Measurements from ENCODE around the gene MAX. TPM values are rescaled to one million over a fixed set of nuclear protein-coding genes. Genes with fewer than 3 reads are reported as not detected.
A peak's percentile ranks its signal among the peaks of the same experiment; 100 is the strongest.

MAX gene
- total and polyA plus RNA-seq, 2 donors (not counting 1 experiment from before 2014, with no cell fraction given) = 35.0 to 85.8 TPM

DNA sequence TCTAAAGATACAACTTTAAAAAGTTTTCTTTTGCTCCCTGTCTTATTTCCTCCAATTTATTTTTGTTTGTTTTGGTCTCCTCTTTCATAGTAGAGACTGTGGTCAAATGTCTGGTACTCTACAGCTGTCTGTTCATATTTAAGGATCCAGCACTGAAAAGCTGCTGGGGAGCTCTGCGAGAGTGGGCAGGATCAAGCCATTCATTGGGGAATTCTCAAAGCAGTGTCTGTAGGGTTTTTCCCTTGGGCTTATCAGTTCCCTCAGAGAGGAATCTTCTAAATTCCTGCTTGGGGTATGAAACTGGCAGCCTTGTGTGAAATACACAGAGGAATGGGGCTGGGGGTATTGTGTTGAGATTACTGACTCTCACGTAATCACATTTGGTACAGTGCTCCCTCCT lies 63.4 kb downstream of the MAX start:
- H3K4me1 ChIP-seq (ENCODE audit: control insufficient read depth, extremely low read depth, insufficient read depth, low read length) = peaks cover 6% of the 10 kb centered on the region
- H3K36me3 ChIP-seq (ENCODE audit: control insufficient read depth, insufficient read depth, low read length) = peaks cover 1% of the 10 kb centered on the region
- H3K27me3 ChIP-seq (ENCODE audit: control insufficient read depth, insufficient read depth, low read length) = no peaks in the 10 kb centered on the region
- H3K9me3 ChIP-seq (ENCODE audit: control insufficient read depth, insufficient read depth, low read depth, low read length) = no peaks in the 10 kb centered on the region
- H3K4me3 ChIP-seq (replicated peaks in 1 of 4; ENCODE audit: control extremely low read depth in 1 of 4, insufficient read depth in 1 of 4, low read depth in 3 of 4, low read length in 4 of 4) = no peak overlapping the region
- no peak for DNase-seq (ENCODE audit: low read depth in 2 of 2)
- H3K9ac ChIP-seq (ENCODE audit: insufficient read depth, low read length) = no peak overlapping the region
- H3K4me2 ChIP-seq (ENCODE audit: extremely low read depth, insufficient read depth, low read length) = no peak overlapping the region
- no peak overlapping the region for H3K27ac ChIP-seq (ENCODE audit: insufficient read depth, low read length)
- no peaks in the 10 kb centered on the region for H3K79me2 ChIP-seq (ENCODE audit: control insufficient read depth, insufficient read depth, low read length)
- TF ChIP-seq EZH2 (IDR thresholded peaks at IDR 0.05; ENCODE audit: low read length, missing control alignments) = no peak
- TF ChIP-seq, protein P1, sequence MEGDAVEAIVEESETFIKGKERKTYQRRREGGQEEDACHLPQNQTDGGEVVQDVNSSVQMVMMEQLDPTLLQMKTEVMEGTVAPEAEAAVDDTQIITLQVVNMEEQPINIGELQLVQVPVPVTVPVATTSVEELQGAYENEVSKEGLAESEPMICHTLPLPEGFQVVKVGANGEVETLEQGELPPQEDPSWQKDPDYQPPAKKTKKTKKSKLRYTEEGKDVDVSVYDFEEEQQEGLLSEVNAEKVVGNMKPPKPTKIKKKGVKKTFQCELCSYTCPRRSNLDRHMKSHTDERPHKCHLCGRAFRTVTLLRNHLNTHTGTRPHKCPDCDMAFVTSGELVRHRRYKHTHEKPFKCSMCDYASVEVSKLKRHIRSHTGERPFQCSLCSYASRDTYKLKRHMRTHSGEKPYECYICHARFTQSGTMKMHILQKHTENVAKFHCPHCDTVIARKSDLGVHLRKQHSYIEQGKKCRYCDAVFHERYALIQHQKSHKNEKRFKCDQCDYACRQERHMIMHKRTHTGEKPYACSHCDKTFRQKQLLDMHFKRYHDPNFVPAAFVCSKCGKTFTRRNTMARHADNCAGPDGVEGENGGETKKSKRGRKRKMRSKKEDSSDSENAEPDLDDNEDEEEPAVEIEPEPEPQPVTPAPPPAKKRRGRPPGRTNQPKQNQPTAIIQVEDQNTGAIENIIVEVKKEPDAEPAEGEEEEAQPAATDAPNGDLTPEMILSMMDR (conservative IDR thresholded peaks at IDR 0.05 in 1 of 2, IDR thresholded peaks at IDR 0.05 in 1 of 2; ENCODE audit: low read depth in 1 of 2, low read length in 2 of 2) = no peak
- no peak overlapping the region for H2AFZ ChIP-seq (ENCODE audit: low read length)
- no peaks in the 10 kb centered on the region for H4K20me1 ChIP-seq (ENCODE audit: control insufficient read depth, extremely low read depth, insufficient read depth, low read length)

DNA sequence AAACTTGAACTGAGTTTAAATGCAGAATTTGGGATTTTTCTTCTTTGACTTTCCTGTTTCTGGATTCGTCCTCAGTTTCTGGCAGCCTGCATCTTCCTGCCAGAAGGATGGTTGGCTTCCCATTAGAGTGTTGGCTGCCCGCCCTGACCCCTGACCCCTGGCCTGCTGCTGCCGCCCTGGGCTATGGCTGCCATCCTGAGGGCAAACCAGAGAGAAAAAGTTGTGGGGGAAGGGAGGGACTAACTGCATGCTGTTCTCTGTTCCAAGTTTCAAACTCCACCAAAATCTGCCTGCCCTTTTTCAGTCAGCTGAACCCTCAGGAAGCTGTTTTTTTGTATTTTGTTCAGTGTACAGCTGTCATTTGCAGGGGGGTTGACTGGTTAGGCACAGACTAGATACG lies 67.3 kb downstream of the MAX start:
- H4K20me1 ChIP-seq (ENCODE audit: control insufficient read depth, extremely low read depth, insufficient read depth, low read length) = no peaks in the 10 kb centered on the region
- no peak overlapping the region for H3K4me3 ChIP-seq (replicated peaks in 1 of 4; ENCODE audit: control extremely low read depth in 1 of 4, insufficient read depth in 1 of 4, low read depth in 3 of 4, low read length in 4 of 4)
- DNase-seq (ENCODE audit: low read depth in 2 of 2) = peak in 1 of 2 donors; percentile 56
- H2AFZ ChIP-seq (ENCODE audit: low read length) = peak overlapping the region; percentile 8
- H3K9ac ChIP-seq (ENCODE audit: insufficient read depth, low read length) = no peak overlapping the region
- no peak overlapping the region for H3K27ac ChIP-seq (ENCODE audit: insufficient read depth, low read length)
- no peaks in the 10 kb centered on the region for H3K9me3 ChIP-seq (ENCODE audit: control insufficient read depth, insufficient read depth, low read depth, low read length)
- H3K4me1 ChIP-seq (ENCODE audit: control insufficient read depth, extremely low read depth, insufficient read depth, low read length) = peaks cover 6% of the 10 kb centered on the region
- H3K36me3 ChIP-seq (ENCODE audit: control insufficient read depth, insufficient read depth, low read length) = no peaks in the 10 kb centered on the region
- TF ChIP-seq EZH2 (IDR thresholded peaks at IDR 0.05; ENCODE audit: low read length, missing control alignments) = no peak
- TF ChIP-seq, protein P1 (conservative IDR thresholded peaks at IDR 0.05 in 1 of 2, IDR thresholded peaks at IDR 0.05 in 1 of 2; ENCODE audit: low read depth in 1 of 2, low read length in 2 of 2) = no peak
- H3K4me2 ChIP-seq (ENCODE audit: extremely low read depth, insufficient read depth, low read length) = no peak overlapping the region
- no peaks in the 10 kb centered on the region for H3K27me3 ChIP-seq (ENCODE audit: control insufficient read depth, insufficient read depth, low read length)
- no peaks in the 10 kb centered on the region for H3K79me2 ChIP-seq (ENCODE audit: control insufficient read depth, insufficient read depth, low read length)

DNA sequence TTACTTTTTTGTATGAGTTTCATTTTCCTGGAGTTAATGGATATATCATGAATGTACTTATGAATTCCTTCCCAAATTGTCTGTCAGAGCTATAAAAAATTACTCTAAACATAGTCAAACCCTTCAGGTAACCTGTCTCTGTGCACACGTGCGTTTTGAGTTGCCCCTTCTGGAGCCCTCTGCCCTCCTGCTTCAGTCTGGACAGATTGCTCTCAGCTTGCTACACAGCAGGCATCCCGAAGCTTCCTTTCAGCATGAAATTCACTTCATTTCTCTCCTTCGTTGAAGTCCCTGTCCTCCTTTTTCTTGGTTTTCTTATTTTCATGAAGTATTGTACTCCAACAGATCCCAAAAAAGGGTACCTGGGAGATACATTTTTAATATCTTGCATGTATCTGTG lies 68.3 kb downstream of the MAX start:
- H3K4me2 ChIP-seq (ENCODE audit: extremely low read depth, insufficient read depth, low read length) = no peak overlapping the region
- no peak for DNase-seq (ENCODE audit: low read depth in 2 of 2)
- H4K20me1 ChIP-seq (ENCODE audit: control insufficient read depth, extremely low read depth, insufficient read depth, low read length) = no peaks in the 10 kb centered on the region
- no peak overlapping the region for H3K9ac ChIP-seq (ENCODE audit: insufficient read depth, low read length)
- peaks cover 6% of the 10 kb centered on the region for H3K4me1 ChIP-seq (ENCODE audit: control insufficient read depth, extremely low read depth, insufficient read depth, low read length)
- H3K27ac ChIP-seq (ENCODE audit: insufficient read depth, low read length) = no peak overlapping the region
- no peaks in the 10 kb centered on the region for H3K36me3 ChIP-seq (ENCODE audit: control insufficient read depth, insufficient read depth, low read length)
- TF ChIP-seq, protein P1 (conservative IDR thresholded peaks at IDR 0.05 in 1 of 2, IDR thresholded peaks at IDR 0.05 in 1 of 2; ENCODE audit: low read depth in 1 of 2, low read length in 2 of 2) = no peak
- no peak for TF ChIP-seq EZH2 (IDR thresholded peaks at IDR 0.05; ENCODE audit: low read length, missing control alignments)
- no peaks in the 10 kb centered on the region for H3K9me3 ChIP-seq (ENCODE audit: control insufficient read depth, insufficient read depth, low read depth, low read length)
- H3K27me3 ChIP-seq (ENCODE audit: control insufficient read depth, insufficient read depth, low read length) = no peaks in the 10 kb centered on the region
- no peak overlapping the region for H3K4me3 ChIP-seq (replicated peaks in 1 of 4; ENCODE audit: control extremely low read depth in 1 of 4, insufficient read depth in 1 of 4, low read depth in 3 of 4, low read length in 4 of 4)
- no peaks in the 10 kb centered on the region for H3K79me2 ChIP-seq (ENCODE audit: control insufficient read depth, insufficient read depth, low read length)
- no peak overlapping the region for H2AFZ ChIP-seq (ENCODE audit: low read length)

Data from fibroblast of lung (primary cell).